GM12891 (cell line): Measurements from ENCODE around the gene NGEF.

Source experiments
- POLR2A ChIP-seq: IDR thresholded peaks from 2 replicates; pipeline ENCODE4 v1.6.1; 2011; ENCODE audit warnings: low read depth, low read length, control low read depth
- POLR2AphosphoS5 ChIP-seq: IDR thresholded peaks from 2 replicates; pipeline ENCODE4 v1.6.1; 2011; ENCODE audit warnings: low read depth, low read length, control low read depth

DNA sequence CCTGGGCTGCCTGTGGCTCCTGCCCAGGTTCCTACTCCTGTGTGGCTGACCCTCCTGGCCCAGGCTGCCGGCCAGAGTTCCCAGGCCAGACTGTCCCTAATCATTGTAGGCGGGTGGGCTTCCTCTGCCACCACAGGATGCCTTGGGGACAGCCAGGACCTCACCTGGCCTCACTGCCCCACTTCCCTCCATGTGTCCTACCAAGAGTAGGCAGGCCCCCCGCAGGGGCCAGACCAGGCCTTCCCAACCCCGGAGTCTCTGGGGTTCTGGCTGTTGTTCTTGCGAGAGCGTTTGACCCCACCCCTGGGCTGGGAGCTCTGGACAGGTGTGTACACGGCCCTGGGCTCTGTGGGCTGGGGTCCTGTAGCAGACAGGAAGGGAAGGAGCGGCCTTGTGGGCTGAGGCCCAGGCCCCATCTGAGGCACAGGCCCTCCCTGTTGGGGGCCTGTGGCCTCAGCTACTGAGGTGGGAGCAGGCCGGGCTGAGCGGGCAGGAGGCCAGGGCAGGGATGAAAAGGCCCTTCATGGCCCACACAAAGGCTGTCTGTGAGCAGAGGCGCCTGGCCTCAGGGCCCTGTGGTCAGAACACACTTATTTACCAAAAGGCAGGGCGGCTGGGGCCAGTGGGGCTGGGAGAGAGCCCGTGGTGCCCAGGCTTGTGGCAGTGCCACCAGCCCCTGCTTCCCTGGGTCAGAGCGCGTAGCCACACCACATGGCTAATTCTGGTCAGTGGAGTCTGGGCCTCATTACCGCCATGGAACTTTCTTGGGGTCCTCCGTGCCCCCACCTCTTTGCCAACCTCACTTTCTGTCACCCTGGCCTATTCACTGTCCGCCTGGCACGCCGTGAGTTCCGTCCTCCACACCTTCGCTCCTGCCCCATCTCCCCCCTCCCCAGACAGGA is 141.0 kb downstream of the NGEF start:
- TF ChIP-seq POLR2A (no peak), POLR2AphosphoS5 (no peak)
